GM18507 (cell line): ENCODE measurements around the gene TMEM238.
"Not testable (repeated sequence)": the region's sequence is repeated elsewhere in the genome, so short reads cannot be mapped to it uniquely, and the experiment has no call there.

Experiments
- DNase-seq: peaks from one replicate; pipeline ENCODE4 v3.0.0; 2011; ENCODE audit warnings: low read depth; ENCODE audit not compliant: insufficient read length; ENCODE audit errors: extremely low spot score
- FAIRE-seq: peaks from 2 replicates; lab custom pipeline; 2011; peaks lifted over from hg19 to GRCh38; lab: Jason Lieb, UNC

TMEM238 gene

DNA sequence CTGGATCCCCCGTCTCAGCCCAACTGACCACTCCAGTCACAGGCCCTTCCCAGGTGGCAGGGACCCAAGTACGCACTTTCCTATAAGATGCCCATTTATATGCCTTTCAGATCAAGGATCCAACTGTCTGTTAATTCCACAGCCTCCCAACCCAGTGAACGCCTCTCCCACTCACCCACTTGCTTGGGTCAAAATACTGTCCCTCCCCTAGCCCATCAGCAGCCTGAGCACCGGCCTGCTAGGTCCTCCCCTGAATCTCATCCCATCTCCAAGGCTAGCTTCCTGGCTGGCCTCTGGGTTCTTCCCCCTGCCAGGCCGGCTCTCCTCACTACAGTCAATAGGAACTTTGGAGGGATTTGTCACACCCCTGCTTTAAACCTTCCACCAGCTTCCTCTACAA is 21.5 kb upstream of the TMEM238 start:
- FAIRE-seq, result no peak
- DNase-seq, result no peak

GRCh38 chr19:55402509-55402908 is 18.4 kb upstream of the TMEM238 start:
- no peak for FAIRE-seq
- DNase-seq, result no peak

DNA sequence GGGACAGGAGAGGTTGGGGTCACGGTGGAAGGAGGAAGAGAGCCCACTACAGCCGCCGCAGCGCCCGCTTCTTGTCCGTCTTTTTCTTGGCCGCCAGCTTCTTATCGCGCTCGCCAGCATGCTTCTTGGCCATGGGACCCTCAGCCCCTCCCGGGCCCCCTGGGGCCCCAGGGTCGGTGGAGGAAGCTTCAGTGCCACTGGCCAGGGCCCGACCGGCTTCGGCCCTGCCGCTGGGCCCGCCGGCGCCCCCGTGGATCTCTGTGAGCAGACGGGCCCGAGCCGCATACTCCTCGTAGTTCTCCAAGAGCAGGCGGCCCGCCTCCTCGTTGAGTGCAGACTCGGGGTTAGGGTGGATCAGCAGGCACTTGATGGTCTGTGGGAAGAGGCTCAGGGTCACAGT is 17.3 kb upstream of the TMEM238 start:
- DNase-seq, FAIRE-seq: not testable (repeated sequence)

GRCh38 chr19:55400281-55401087 is 16.4 kb upstream of the TMEM238 start:
- DNase-seq (no peak), FAIRE-seq (no peak)

- DNase-seq, result no peak
- peak; percentile 78 for FAIRE-seq
These were observed 14.3 kb upstream of the TMEM238 start for GRCh38 chr19:55398200-55398925.

DNA sequence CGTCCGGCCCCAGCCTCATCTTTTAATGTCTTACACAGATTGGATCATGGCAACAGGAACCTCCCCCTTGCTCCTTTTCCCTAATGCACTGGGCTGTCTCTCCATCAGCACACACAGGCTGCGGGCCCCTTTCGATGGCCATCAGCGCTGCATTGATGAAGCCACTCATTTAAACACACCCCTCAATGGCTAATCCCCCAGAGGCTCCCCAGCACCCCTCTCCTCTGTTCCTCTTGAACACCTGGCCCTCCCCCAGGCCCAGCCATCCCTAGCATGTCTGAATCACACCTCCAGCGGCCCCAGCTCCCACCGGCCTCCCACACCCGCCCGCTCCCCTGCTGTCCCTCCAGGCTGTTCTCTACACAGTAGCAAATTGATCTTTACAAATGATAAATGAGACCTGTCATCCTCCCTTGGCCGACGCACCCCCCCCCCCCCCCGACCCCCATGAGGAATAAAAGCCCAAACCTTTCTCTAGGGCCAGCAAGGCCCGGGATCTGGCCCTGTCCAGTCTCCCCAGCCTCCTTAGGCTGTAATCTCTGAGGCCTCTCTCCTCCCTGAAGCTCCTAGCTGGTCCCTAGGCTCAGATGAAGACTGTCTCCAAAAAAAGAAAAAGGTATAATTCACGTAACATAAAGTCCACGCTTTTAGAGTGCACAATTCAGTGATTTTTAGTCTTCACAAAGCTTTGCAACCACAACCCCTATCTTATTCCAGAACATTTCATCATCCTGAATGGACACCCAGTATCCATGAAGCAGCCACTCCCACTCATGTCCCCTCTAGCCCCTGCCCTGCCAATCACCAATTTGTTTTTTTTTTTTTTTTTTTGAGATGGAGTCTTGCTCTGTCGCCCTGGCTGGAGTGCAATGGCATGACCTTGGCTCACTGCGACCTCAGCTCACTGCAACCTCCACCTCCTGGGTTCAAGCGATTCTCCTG is 9.0 kb upstream of the TMEM238 start:
- DNase-seq, result no peak

GRCh38 chr19:55391702-55392615 is 7.9 kb upstream of the TMEM238 start:
- no peak for FAIRE-seq

More for the DNA sequence above, 9.0 kb upstream of the TMEM238 start:
- FAIRE-seq, result no peak

GRCh38 chr19:55391191-55391670 is 7.1 kb upstream of the TMEM238 start:
- DNase-seq (no peak), FAIRE-seq (no peak)

More at GRCh38 chr19:55391702-55392615, 7.9 kb upstream of the TMEM238 start:
- no peak for DNase-seq

- FAIRE-seq, result no peak
- DNase-seq, result no peak
These were observed 6.4 kb upstream of the TMEM238 start for GRCh38 chr19:55390461-55390880.

- DNase-seq, result no peak
- FAIRE-seq, result no peak
These were observed 5.6 kb upstream of the TMEM238 start for GRCh38 chr19:55389386-55390317.

GRCh38 chr19:55387736-55388497 is 3.8 kb upstream of the TMEM238 start:
- FAIRE-seq (no peak), DNase-seq (no peak)

DNA sequence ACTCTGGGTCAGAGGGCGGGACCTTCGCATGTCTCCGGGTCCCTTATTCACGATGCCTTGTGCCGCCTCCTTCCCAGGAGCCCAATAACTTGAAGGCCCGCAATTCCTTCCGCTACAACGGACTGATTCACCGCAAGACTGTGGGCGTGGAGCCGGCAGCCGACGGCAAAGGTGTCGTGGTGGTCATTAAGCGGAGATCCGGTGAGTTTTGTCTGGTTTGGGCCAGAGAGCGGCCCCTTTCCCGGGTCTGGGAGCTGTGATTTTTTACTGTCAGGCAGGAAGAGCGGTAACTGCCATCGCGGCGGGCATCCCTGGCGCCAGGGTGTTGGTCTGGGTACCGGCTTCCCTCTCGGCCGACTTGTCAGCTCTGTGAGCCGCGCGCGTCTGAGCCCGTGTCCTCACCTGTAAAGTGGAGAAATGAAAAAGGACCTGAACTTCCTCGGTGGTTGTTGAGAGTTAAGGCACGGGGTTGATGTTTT is 2.4 kb upstream of the TMEM238 start:
- FAIRE-seq (no peak), DNase-seq (no peak)

DNA sequence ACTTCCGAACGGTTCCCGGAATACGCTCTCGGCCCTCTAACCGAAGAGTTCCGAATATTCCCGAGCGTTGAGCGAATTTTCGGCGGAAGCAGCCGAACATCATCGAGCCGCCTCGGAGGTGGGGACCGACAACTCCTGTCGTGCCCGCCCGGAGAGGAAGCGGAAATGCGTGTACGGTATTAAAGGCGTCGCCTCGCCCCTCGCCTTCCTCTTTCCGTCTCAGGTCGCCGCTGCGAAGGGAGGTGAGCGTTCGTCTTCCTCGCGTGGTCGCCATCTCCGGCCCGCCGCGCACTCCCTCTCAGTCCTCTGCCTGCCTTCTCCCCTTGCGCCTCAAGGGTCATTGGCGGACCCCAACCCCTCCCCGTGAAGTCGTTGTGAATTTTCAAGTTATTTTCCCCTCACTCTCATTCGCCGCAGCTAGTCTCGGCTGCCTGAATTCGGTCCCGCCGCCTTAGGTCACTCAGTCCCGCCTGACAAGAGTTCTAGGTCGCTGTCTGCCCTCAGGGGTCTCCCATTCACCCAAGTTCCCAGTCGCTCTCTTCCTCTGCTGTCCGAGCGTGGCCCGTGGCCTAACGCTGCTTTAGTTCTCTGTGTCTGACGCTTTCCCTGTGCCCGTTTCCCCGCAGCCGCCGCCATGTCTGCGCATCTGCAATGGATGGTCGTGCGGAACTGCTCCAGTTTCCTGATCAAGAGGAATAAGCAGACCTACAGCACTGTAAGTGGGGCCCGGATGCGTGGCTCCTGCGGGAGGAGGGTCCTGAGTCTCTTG is 1.8 kb upstream of the TMEM238 start, which contains the start of gene RPL28:
Gene RPL28, plus strand, starts transcription at position 209 of the 769 bp plus-strand sequence. Its CDS starts 426 bp downstream, at position 635.
- FAIRE-seq, result peak; percentile 97

DNA sequence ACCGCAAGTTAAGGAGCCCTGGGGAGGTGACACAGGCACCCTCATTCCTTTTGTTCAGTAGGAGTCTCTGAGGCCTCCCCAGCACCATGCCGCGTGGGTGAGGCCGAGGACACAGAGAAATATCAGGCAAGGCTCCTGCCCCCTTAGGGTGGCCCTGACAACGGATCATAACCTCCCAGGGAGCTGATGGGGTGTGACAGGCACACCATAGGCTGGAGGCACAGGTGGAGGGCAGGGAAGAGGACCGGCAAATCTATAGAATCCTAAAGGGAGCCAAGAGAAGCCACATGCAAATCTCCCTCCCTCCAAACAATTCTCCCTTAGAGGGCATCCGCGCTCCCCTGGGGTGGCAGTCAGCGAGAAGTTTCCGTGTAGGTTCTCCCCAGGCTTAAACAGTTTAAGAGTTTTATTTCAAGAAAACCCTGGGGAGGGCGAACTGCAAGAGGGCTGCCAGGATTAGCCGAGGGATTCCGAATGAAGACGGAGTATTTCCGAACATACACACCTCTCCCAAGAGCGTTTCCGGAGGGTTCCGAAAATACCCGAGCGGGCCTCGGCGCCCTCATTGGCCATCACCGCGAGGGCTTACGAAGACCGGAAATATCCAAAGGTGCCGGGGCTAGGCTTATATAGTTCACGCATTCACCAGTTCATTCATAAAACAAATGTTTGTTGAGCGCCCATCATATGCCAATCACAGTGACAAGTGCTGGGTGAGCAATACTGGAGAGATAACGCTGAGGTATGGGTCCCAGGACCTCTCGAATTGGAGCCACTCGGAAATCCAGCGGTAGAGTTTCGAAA is 1.0 kb upstream of the TMEM238 start:
- no peak for FAIRE-seq
- DNase-seq, result peak; percentile 72

More for the DNA sequence above, 1.8 kb upstream of the TMEM238 start, which contains the start of gene RPL28:
- DNase-seq, result peak; percentile 88
